Non-pigmented ciliary epithelial cell (primary cell): Measurements from ENCODE around the gene ZBTB8B.

Experiments
- DNase-seq: peaks from one replicate; pipeline ENCODE4 v3.0.0-alpha.2; 2010; ENCODE audit warnings: low read depth

The ZBTB8B gene

DNA sequence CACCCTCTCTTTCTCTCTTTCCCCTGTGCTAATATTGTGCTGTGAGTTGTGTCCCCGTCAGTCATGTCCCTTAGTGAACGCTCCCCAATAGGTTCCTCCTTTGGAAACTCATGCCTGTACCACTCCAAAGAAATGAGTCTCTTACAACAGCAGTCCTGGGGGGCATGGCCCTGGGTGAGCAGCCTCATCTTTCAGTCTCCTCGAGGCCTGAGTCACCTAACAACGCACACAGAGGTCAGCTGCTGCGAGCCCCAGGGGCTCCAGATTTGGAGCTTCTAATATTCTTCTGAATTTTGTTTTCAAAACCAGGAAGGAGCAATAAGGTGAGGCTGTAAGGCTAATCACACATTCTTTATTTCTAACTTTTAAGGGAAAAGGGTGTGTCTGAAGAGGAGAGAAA is 43.9 kb downstream of the ZBTB8B start:
- no peak for DNase-seq

DNA sequence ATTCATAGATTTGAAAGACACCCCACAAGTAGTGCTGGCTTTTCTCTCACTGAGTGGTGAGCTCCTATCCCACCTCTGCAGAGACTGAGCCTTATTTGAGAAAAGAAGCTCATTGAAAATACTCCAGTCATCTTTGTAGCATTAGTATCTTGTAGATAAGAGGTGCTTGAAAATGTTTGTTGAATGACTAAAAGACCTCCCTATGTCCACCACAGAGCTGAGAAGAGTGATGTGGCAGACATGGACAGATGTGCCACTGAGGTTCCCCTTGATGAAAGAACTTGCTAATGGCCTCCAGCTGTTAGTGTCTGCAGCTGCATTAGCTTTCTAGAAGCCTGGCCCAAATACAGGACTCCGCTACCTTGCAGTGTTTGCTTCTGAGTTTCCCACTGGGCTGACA is 45.1 kb downstream of the ZBTB8B start:
- DNase-seq: no peak
